IPS-NIHi7 (cell line): ENCODE data around the gene ADCY5.

Experiments used
- DNase-seq: peaks from one replicate; pipeline ENCODE4 v3.0.0; 2012; ENCODE audit warnings: mixed read lengths; ENCODE audit errors: extremely low spot score

Gene ADCY5

DNA sequence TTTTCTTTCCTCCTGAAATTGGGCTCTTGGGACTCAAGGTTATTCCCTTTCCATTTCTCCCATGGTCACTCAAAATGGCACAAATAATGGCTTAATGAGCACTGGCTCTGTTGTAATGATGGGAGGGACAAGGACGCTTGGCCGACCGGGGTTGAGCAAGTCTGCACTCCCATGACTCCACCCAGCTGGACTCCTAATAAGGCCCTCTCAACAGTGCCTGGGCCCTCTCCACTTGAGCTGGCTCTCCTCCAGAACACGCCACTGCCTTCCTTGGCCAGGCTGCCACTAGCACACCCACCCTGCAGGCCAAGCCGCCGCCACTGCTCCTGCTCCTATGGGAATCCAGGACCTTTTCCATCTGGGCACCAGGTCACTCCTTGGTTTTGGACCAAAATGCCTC lies 42.3 kb downstream of the ADCY5 start:
- DNase-seq, result no peak

DNA sequence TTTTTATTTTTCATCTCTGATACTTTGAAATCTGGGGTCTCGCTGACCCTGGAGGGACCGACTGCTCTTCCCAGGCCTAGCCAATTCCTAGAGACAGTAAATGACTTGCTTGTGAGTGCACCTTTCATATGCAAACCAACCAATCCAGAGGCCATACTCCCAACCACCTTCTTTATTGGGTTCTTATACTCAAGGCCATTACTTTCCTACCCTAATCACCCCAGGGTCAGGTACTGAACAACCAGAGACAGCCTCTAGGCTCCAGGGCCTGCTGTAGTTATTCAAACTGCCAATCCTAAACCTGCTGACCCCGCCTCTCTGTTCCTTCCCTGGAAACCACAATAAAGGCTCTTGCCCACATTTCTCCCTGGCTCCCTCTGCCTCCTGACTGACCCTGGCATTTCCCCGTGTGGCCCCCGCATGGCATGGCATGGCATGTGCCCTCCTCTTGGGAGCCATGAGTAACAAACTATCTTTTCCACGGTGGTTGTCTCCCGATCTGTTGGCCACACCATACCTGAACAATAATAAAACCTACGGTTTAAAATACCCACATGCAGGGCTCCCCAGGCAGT lies 42.9 kb downstream of the ADCY5 start:
- no peak for DNase-seq

DNA sequence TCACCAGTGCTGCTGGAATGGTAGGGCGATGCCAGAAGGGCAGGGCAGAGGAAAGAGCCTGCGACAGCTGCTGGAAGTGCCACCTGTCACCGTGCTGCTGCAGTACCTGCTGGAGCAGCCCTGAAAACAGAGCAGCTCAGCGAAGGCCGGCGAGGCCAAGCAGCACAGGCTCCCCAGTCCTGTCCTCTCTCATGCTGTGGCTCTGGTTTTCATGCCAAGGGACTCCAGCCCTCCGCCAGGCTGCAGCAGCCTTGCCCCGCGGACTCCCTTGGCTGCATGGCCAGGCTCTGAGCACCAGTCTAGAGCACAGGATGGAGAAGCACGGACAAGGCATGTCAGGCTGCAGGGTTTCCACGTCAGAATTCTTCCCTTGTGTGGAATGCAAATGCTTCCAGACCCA lies 43.9 kb downstream of the ADCY5 start:
- DNase-seq, result no peak

DNA sequence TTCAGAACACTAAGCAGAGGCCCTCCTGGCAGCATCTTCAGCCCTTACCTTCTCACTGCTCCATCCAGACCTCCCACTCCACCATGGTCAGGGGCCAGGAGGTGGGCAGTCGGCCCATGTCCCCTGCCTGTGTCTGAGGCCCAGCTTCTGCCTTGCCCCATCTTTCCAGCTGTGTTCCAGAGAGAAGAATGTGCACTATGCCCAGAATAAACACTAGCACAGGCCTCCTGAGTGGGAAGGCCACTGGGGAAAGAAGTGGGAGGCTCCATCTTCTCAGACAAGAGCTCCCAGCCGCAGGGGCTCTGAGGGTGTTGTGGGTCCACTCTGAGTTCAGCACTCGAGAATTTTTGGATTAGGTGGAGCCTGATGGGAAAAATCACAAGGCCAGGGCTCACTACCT lies 44.5 kb downstream of the ADCY5 start:
- DNase-seq, result no peak

DNA sequence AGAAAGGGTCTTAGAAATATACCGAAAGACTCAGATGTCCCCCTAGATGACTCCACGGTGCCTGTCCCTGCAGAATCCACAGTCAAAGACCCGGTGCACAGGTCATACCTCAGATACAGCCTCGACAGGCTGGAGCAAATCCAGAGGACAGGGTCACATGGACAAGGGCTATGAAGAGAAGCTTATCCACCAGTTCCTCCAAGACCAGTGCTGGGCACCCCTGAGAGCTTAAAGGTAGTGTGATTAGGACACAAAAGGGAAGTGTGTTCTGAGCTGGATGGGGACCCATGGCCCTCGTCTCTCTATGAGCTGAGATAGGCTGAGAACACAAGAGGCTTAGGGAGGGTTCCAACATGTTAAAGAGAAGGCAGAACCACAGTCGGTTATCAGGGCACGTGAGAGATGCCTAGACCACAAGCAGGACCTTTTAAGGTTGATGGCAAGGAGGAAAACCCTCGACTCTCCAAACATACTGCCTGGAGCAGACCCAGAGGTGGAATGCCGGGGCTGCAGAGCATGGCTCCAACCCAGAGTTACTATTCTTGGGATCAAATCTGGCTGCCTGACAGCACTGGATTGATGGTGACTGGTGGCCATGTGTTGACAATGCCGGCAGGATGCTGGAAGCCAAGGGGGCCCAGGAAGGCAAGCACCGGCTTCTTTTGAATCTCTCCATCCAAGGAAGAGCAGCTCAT lies 46.9 kb downstream of the ADCY5 start:
- no peak for DNase-seq

DNA sequence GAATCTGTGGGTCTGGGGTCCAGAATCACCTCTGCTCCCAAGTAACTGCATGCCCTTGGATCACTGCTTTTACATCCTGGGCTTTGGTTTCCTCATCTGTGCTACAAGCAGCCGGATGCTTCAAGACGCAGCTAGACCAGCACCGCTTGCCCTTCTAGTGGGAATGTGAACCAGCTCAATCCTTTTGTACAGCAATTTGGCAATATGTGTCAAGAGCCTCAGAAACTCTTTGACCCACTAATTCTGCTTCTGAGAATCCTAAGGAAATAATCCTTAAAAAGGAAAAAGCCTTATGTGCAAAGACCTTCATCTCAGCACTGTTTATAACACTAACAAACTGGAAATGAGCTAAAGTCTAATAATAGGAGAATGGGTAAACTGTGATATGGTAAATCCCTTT lies 48.7 kb downstream of the ADCY5 start:
- no peak for DNase-seq

DNA sequence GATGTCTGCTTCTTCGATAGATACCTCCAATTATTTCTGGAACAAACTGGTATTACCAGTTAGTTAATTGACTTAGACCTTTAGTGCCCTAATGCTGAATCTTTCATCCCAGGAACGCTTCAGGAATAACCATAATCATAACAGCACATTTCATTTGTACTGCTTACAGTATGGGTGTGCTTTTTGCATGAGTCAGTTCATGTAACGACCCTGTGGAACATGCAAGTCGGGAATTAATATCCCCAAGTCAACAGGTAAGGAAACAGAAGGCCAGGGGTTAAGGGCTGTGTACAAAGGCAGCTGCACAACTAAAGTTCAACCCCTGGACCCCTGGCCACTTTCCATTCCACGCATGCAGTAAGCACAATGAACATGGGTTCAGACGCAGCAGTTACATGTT lies 49.2 kb downstream of the ADCY5 start:
- DNase-seq, result no peak

DNA sequence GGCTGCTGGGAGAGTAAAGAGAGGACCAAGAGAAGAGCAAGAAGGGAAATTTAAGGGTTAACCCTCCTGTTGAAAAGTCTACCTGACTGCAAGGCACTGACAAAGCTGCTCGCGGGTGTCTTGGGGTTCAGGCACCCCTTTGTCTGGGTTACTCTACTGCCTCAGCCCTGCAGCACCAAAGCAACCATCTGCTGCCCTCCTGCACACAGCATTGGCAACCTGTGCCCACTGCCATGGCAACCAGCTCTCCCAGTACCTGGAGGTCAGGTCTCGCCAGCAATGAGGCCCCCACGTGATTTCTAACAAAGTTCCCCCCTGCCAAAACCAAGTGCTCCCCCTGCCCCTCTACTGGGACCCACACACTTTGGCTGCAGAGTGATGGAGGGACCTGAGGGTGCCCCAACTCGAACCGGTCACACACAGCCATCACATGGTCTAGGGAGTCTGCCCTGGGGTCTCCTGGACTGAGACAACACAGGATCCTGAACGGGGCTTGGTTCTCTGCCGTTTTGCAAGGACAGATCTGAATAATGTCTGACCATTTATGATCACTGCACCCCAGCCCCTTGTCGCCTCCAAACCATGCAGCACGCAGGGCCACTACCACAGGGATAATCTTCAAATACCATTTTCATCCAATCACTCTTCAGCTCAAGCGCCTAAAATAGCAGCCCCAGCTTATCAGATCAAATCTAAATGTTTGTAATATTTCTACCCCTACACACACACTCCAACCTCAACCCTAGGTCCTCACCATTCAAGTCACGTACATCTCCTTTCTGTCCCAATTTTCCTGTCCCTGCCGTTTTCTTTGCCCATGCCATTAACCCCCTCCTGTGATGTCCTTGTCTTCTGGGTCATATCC lies 50.7 kb downstream of the ADCY5 start:
- no peak for DNase-seq

DNA sequence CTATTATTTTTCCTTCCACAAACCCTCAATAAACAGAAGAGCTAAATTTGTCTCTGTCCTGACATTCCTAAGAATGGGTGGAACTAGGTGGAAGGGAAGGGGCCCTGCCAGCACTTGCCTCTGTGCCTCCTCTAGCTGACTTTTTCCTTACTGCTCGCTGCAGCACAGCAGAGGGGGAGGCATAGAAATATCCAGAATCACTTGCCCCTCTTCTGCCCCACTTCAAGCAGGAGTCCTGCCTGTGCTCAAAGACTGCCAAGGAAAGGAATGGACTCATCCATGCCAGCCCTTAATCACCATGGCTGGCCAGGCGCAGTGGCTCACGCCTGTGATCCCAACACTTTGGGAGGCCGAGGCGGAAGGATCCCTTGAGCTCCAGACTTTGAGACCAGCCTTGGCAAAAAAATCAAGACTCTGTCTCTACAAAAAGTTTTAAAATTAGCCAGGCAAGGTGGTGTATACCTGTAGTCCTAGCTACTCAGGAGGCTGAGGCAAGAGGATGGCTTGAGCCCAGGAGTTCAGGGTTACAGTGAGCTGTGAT lies 51.8 kb downstream of the ADCY5 start:
- no peak for DNase-seq

DNA sequence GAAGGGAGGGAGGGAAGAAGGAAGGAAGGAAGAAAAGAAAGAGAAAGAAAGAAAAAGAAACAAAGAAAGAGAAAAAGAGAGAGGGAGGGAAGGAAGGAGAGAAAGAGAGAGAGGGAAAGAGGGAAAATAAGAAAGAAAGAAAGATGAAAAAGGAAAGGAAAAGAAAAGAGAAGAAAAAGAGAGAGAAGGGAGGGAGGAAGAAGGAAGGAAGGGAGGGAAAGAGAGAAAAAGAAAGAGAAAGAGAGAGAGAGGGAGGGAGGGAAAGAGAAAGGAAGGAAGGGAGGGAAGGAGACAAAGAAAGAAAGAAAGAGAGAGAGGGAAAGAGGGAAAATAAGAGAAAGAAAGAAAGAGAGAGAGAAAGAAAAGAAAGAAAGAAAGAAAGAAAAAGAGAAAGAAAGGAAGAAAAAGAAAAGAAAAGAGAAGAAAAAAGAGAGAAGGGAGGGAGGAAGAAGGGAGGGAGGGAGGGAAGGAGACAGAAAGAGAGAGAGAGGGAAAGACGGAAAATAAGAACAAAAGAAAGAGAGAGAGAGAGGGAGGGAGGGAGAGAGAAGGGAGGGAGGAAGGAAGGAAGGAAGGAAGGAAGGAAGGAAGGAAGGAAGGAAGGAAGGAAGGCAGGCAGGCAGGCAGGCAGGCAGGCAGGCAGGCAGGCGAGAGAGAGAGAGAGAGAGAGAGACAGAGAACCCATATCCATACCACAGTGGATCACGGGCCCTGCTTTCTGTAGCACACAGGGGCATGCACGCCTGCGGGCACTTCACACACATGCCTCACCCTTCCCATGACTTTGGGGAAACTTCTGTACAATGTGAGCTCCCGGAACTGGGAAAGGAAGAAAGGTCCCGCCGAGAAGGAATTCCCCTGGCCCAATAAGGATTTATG lies 52.5 kb downstream of the ADCY5 start:
- DNase-seq, result no peak

DNA sequence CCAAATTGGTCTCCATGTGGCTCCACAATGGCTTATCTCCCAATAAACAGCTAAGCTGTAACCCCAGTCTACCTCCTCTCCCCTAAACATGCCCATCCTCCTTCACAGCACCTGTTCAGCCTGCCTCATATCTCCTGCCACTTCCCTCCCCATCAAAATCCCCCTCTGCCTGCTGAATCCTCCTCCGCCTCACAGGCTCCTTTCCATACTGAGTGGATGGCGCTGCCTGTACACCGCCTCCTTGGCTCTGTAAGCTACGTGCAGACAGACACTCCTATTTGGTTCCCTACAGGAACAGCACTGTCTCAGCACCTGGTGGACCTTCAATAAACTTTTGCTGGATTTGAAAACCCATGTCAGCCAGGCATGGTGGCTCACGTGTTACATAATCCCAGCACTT lies 53.7 kb downstream of the ADCY5 start:
- no peak for DNase-seq

DNA sequence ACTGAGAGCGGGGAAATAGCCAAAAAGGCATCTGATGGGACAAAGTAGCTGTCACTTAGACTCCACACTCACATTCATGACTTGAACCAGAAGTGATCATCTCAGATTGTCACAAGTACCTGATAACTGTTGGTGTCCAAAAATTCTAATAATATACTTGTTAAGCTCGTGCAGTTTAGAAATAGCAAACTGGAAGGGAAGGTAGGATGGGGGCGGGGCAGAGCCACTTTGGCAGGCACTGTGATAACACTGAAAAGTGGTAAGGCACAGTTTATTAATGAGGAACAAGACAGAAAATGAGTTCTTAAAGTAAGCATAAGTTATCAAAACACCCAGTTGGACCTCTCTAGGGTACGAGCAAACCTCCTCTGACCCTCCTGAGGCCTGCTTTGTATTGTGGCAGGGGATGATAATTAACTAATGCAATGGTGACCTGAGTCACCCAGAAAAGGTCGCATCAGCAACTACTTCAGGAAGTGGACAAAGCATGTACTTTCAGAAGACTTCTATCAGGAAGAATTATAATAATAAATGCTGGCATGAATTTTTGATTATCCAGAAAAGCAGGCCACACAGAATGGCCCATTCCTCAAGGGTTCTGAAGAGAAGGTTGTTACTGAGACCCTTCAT lies 54.4 kb downstream of the ADCY5 start:
- DNase-seq, result no peak

DNA sequence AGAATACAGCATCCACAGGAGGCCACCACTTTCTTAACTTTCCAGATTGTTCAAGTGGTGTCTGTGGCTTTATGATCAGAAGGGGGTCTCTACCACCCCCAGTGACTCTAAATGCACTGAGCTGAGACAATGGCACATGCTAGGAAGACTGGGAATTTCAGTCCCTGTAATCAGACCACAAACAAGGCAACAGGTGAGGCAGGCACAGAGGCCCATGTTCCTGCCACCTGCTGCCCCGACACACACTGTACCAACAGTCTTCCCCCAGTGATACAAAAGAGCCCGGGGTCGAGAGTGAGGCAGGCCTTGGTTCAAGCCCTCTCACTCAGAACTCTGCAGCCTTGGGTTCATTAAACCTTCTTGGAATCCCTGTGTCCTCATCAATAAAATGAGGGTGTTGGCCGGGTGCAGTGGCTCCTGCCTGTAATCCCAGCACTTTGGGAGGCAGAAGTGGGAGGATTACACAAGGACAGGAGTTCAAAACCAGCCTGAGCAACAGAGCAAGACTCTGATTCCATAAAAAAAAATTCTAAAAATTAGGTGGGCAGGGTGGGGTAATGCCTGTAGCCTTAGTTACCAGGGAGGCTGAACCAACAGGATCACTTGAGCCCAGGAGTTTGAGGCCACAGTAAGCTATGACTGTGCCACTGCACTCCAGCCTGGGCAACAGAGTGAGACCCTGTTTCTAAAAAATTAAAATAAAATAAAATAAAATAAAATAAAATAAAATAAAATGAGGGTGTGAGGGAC lies 55.8 kb downstream of the ADCY5 start:
- no peak for DNase-seq

DNA sequence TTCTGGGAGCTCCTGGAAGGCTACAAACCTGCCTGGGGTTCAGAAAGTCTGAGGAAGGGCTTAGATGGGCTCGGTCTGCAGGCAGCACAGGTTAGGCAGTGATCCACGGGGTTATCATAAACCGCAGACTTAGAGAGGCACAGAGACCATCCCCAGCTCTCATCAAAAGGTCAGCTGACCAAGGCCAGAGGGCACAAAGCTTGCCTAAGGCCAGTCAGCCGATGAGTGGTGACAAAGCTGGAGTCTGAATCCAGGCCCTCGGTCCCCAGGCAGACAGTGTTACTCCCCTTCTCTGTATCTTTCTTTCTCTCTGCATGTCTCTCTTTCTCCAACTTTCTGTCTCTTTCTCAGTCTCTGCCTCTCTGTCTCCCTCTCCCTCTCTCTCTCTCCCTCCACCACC lies 56.5 kb downstream of the ADCY5 start:
- no peak for DNase-seq

DNA sequence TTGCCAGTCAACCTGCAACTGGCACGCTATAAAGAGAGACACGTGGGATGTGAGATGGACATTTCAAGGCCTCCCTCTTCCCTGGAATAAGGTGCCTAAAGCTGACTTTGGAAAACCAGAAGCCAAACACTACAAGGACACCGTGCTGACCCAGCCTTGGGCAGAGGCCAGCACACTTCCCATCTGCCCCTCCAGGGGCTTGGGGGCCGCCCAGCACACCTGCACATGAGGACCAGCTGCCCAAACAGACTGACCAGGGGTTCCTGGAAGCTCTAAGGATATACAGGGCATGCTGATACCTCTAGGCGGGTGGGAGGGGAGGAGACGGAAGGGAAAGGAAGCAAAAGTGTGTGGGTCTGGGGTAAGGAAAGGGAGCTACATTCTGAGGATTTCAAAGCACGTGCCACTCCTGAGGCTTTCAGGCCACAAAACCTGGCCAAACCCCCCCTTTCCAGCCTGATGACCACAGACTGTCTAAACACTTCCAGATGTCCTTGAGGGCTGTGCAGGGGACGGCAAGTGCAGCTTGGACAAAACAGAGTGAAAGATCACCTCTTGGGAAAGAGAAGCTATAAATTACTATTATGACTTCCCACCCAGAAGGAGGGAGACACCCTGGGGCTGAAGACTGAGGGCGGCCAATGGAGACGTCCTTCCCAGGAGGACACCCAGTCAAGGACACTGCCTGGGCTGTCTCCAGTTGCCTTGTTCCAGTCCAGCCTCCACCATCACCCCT lies 57.9 kb downstream of the ADCY5 start:
- no peak for DNase-seq

DNA sequence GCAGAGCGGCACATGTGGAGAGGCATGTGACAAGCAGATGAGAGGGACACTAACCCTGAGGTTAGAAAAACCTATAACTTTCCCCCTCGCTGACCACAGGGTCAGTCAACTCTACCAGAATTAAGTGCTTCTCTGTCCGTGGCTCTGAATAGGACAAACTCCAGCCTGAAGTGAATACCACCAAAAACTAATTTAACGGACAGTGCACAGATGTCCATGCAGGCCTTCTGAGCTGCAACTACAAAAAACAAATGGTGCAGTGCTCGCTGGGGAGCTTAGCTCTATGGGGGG lies 59.3 kb downstream of the ADCY5 start:
- DNase-seq, result no peak

DNA sequence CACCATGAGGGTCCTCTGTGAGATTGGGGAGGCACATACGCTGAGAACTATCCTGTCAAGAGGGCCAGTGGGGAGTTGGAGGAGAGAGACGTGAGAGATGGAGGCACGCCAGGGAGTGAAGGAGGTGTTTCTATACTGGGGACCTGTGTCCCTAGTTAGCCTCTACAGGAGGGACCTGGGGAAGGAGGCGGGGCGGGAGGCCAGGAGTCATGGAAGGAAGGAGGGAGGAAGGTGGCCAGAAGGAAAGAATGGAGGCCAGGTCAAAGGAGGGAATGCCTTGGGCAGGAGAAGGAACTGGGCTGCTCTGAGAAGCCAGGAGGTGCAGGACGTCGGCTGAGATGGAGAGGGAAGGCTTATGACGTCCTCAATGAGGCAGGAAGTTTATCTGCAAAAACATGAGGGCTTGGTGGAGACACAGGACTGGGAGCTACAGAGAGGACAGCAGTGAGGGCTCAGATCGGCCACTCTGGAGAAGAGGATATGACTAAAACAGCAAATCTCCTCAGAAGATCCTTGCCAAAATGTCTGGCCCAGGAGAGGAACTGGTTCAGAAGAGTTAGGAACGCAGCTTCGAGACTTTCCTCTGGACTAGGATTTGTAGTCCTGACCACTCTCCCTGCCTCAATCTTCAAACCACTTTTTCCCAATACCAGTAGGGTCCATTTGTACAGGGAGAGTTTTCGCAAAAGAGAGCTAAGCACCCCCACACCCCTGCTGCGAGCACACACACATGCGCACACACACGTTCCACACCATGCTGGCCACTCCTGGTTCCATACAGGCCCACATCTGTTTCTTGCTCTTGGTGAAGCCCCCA lies 59.9 kb downstream of the ADCY5 start:
- DNase-seq, result no peak

DNA sequence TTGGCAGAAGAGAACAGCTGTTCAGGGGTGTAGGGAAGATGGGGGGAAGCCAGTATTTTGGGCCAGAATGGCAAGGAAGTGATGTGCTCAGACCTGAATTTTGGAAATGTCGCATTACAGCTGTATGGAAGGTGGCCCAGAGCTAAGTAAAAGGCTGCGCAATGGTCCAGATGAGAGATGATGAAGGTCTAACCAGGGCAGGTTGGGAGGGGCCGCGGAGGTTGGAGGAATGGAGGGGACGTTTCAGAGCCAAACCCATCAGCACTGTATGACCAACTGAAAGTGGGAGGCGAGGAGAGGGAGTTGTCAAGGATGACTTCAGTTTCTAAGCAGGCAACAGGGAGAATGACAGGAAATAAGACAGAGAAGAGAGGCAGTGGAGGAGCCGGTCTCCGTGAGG lies 60.8 kb downstream of the ADCY5 start:
- DNase-seq, result no peak

DNA sequence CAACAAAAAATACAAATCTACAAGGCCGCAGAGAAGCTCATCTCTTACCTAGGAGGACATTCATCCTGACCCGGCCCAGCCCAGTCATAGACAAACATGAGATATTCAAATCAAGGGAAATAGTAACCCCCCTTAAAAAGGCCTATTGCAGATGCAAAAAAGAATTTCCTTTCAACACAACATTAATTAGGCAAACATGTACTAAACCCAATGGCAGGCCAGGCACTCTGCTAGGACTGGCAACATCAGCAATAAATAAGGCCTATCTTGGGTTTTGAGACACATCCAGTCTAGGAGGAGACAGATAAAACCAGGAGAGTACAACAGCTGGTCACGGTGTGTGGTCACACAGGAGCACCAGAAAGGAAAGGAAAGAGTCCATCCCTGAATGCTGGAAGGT lies 61.4 kb downstream of the ADCY5 start:
- DNase-seq, result no peak
